NCI-H1694 (cell line): ENCODE results near the gene MAD2L1BP.
A peak's percentile ranks its signal among the peaks of the same experiment; 100 is the strongest.
"Not testable (repeated sequence)": the region's sequence is repeated elsewhere in the genome, so short reads cannot be mapped to it uniquely, and the experiment has no call there.

ENCODE experiments used
- DNase-seq: peaks from one replicate; lab custom pipeline; 2025; lab: John Stamatoyannopoulos, UW

The MAD2L1BP gene

GRCh38 chr6:43627008-43627825 is 8.4 kb upstream of the MAD2L1BP start:
- DNase-seq = no peak

- DNase-seq = peak; percentile 20
Measured at GRCh38 chr6:43628393-43629103, 7.1 kb upstream of the MAD2L1BP start.

GRCh38 chr6:43629104-43629504 is 6.5 kb upstream of the MAD2L1BP start, which contains the start of gene GTPBP2:
Gene GTPBP2, minus strand, starts transcription at chr6:43629264. Its CDS starts 102 bp downstream, at chr6:43629162.
- peak; percentile 90 for DNase-seq

DNA sequence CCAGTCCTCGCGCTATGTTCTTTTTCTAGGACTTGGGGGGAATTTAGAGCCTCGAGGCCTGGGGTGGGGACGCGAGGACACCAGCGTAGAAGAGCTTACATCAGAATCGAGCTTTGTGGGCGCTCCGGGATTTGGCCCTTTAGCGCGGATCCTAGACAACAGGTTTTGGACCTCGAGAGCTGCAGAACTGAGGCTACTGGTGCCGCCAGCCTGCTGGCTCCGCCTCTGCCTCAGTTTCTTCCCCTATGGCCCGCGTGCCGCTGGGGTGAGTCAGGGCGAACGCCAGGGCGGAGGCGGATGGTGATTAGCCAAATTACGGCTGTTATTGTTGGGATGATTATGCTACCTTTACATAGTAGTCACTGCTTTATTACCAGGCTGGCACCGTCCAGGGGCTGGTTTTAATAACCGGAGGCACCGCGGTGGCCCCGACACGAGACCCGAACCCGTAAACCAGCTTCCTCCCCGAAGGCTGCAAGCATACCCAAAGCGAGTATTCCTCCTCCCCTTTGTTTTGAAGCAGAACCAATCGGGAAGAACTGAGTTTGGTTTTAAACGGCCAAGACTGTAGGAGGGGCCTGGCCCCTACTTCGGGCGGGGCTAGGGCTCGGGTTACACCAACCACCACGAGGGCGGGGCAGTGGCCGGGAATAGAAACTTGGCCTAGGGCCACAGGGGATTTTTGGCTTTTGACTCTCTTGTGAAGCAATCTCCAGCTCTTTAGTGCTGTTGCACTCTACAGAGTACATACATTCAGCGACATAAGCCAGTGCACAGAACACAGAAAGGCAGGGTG is 5.9 kb upstream of the MAD2L1BP start:
- peak; percentile 95 for DNase-seq

DNA sequence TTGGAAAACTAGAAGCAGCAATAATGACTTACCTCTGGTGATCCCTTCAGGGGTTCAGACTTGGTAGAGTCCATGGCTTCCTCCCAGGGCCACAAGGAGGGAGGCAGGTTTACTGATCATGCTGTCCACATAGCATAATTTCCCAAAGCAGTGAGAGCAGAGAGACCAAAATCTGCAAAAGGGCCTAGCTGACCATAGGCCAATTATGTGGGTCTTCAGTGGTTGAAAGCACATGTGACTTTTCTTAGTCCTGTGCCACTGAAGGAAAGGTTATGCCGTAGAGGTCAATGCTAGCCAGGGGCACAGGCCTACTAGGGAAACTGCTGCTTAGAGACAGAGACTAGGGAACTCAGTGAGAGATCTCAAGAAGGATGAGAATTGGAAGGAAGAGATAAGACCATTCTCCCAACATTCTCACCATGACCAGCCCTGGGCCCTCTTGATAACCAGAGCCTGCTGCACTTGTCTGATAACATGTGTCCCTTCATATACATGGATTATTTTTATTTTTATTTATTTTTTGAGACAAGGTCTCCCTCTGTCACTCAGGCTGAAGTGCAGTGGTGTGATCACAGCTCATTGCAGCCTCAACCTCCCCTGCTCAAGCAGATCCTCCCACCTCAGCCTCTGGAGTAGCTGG is 4.5 kb upstream of the MAD2L1BP start:
- no peak for DNase-seq

- not testable (repeated sequence) for DNase-seq
Measured at GRCh38 chr6:43633002-43633401, 2.6 kb upstream of the MAD2L1BP start.

DNA sequence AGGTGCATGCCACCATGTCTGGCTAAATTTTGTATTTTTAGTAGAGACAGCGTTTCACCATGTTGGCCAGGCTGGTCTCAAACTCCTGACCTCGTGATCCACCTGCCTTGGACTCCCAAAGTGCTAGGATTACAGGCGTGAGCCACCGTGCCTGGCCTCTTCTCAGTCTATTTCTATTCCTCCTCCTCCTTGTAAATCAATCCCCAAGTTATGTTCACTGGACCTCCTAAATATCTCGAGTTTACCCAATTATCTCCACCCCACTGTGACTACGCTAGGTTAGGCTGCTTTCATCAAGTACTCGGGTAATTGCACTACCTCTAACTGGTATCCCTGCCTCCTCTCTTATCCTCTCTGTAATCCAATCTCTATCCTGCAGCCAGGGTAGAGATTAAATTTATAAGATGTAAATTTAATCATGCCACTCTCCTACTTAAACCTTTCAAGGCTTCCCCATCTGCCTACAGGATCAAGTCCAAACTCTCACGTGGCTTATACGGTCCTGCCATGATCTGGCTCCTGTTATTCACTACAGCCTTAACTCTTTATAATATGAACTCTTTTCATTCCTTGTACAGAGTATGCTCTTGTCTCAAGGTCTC is 837 bp upstream of the MAD2L1BP start:
- DNase-seq = no peak

DNA sequence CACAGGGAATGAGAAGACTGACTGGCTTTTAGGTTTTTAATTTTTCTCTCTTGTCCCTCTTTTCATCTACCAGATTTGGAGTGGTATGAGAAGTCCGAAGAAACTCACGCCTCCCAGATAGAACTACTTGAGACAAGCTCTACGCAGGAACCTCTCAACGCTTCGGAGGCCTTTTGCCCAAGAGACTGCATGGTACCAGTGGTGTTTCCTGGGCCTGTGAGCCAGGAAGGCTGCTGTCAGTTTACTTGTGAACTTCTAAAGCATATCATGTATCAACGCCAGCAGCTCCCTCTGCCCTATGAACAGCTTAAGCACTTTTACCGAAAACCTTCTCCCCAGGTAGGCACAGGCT is 644 bp downstream of the MAD2L1BP start:
- DNase-seq = no peak

GRCh38 chr6:43639984-43640800 is 4.6 kb downstream of the MAD2L1BP start:
- DNase-seq = no peak

DNA sequence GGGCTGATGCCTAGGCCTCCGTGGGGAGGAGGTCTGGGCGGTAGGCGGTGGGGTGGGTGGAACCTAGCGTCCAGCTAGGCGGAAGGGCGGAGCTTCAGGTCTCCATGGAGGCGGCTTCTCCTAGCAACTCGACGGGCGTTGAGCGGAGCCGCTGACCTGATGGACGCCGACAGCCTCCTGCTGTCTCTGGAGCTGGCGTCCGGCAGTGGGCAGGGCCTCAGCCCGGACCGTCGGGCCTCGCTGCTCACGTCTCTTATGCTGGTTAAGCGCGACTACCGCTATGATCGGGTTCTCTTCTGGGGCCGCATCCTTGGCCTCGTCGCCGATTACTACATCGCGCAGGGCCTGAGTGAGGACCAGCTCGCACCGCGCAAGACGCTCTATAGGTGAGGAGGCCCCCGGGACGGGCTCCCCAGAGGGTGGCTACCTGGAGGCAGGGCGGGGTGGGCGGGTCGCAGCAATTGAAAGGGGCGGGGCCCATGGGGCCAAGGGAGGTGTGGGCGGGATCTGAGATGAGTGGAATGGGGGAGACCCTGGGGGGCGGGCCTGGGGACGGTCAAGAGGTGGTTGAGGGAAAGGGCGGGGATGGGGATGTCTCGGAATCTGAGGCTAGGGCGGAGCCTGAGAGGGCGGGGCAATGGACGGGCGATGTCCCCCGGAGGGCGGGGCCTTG is 9.4 kb downstream of the MAD2L1BP start, which contains the start of gene RSPH9:
Gene RSPH9 (plus strand): TSS at position 97 of the 673 bp plus-strand sequence. CDS start 63 bp downstream, at position 160.
- DNase-seq = no peak

DNA sequence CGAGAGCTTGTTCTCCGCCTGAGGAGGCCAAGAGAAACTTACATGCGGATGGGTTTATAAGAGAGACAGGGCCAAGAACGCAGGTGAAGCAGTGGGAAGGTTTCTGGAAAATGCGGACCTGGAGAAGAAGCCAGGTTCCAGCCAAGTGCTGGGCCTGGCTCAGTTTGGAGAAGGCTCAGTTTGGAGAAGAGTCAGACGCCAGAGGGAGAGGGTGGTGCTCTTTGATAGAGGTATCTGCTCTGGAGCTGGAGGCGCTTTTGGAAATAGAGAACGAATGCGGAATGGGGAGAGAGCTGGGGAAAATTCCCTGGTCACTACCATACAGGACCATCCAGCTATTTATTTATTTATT is 9.9 kb downstream of the MAD2L1BP start:
- no peak for DNase-seq

GRCh38 chr6:43647613-43648012 is 12.0 kb downstream of the MAD2L1BP start:
- DNase-seq = no peak

- no peak for DNase-seq
Measured at GRCh38 chr6:43648248-43648647, 12.6 kb downstream of the MAD2L1BP start.

GRCh38 chr6:43652822-43653221 is 17.2 kb downstream of the MAD2L1BP start:
- not testable (repeated sequence) for DNase-seq

DNA sequence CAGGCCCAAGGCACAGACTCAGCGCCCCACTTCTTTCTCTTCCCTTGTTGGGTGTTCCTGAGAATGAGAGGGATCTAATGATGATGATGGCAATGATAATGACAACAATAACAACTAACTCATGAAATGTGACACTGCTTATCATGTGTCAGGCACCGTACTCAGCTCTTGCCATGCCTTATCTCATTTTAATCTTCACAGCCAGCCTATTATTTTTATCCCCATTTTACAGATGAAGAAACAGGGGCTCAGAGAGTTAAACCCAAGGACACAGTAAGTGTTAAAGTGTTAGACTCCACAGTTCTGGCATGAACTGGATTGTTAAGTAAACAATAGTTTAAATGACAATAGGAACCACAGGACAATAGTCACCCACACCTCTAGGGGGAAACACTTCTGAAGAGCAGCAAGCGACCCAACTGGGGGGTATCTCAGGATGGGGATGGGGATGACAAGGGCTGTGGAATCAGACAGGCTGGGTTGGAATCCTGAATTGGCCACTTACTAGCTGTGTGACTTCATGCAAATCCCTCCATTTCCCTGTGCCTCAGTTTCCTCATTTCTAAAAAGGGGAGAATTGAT is 21.7 kb downstream of the MAD2L1BP start:
- no peak for DNase-seq

DNA sequence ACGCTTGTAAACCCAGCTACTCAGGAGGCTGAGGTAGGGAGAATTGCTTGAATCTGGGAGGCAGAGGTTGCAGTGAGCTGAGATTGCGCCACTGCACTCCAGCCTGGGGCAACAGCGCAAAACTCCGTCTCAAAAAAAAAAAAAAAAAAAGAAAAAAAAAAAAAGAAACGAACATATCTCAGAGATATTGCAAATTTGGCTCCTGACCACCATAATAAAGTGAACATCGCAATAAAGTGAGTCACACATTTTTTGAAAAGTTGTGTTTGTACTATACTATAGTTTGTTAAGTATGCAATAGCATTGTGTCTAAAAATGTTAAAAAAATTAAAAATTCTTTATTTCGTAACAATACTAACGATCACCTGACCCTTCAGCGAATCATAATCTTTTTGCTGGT is 22.5 kb downstream of the MAD2L1BP start:
- no peak for DNase-seq

GRCh38 chr6:43662948-43663347 is 27.3 kb downstream of the MAD2L1BP start:
- DNase-seq = not testable (repeated sequence)

DNA sequence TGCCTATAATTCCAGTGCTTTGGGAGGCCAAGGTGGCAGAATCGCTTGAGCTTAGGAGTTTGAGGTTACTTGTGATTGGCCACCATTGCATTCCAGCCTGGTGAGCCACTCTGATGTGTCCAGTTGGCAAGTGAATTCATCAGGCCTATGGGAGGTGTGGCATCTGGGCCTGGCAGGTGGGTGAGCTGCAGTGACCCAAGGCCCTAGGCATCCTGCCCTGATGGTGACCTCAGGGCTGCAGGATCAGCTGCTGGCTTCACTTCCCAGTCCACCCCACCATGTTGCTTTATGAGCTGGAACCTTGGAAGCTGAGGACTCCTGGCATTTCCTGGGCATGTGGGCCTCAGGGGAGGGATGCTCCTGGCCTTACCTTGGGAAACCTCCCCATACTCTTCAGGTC is 29.7 kb downstream of the MAD2L1BP start:
- DNase-seq = no peak

- DNase-seq = no peak
Measured at GRCh38 chr6:43666196-43666920, 30.7 kb downstream of the MAD2L1BP start.
